HepG2 (cell line): ENCODE results near the gene CLIP2. TPM values are rescaled to one million over a fixed set of nuclear protein-coding genes. Genes with fewer than 3 reads are reported as not detected.

Experiments
- HIVEP1 ChIP-seq: sonication (generic); formaldehyde crosslinking; IDR thresholded peaks from 2 replicates; pipeline ENCODE4 v1.4.0; 2020; ENCODE audit warnings: mild to moderate bottlenecking, missing genetic modification reagents
- HNRNPK ChIP-seq: fragments of 200-400 bp; formaldehyde crosslinking; IDR thresholded peaks from 2 replicates; pipeline ENCODE4 v1.6.1; 2018; ENCODE audit warnings: low read length, low read depth, moderate library complexity, mild to moderate bottlenecking; ENCODE audit not compliant: poor library complexity, severe bottlenecking
- KLF12 ChIP-seq: sonication (generic); formaldehyde crosslinking; IDR thresholded peaks from 2 replicates; pipeline ENCODE4 v1.4.0; 2020; ENCODE audit warnings: missing genetic modification reagents, borderline replicate concordance
- NFKBIZ ChIP-seq: IDR thresholded peaks from 2 replicates; pipeline ENCODE4 v1.6.1; 2018; ENCODE audit warnings: missing genetic modification reagents, missing compliant biosample characterization
- TGIF2 ChIP-seq: IDR thresholded peaks from 2 replicates; pipeline ENCODE4 v1.6.1; 2016; ENCODE audit warnings: control low read depth, missing compliant biosample characterization
- ZNF101 ChIP-seq: sonication (generic); formaldehyde crosslinking; IDR thresholded peaks from 2 replicates; pipeline ENCODE4 v1.4.0; 2020; ENCODE audit warnings: mild to moderate bottlenecking, low read depth, missing genetic modification reagents, borderline replicate concordance
- ZNF672 ChIP-seq: sonication (generic); formaldehyde crosslinking; IDR thresholded peaks from 2 replicates; pipeline ENCODE4 v1.8.1; 2022; ENCODE audit warnings: missing genetic modification reagents
- polyA plus RNA-seq, 8 experiments: library from polyadenylated mRNA; depleted of rRNA in 3 of 8; stranded (reverse) in 7 of 8; unstranded in 1 of 8; fragments of >200 nt; fragmentation: Illumina TruSeq in 4 of 8; extraction: Trizol in 4 of 8; gene quantifications; 2 replicates each; pipeline versions ENCODE4 v1.2.1 to v1.2.3, GENCODE V29; 2011 to 2016; ENCODE audit warnings: low read depth in 4 of 8, missing spikeins in 1 of 8, mixed read lengths in 1 of 8; ENCODE audit not compliant: insufficient read depth in 1 of 8
- total RNA-seq, 5 experiments: library from RNA; depleted of rRNA; stranded (reverse); fragments of >200 nt; fragmentation: Illumina TruSeq; extraction: Trizol; gene quantifications; 2 replicates each; pipeline ENCODE4 v1.2.3, GENCODE V29; 2016; ENCODE audit warnings: low read depth in 1 of 5
- TF ChIP-seq, protein P1 (sequence below): sonication (generic); formaldehyde crosslinking; IDR thresholded peaks from 2 replicates; pipeline ENCODE4 v1.5.0; 2020; ENCODE audit warnings: missing genetic modification reagents
- TF ChIP-seq, protein P2 (sequence below): sonication (generic); formaldehyde crosslinking; IDR thresholded peaks from 2 replicates; pipeline ENCODE4 v1.4.0; 2020; ENCODE audit warnings: missing genetic modification reagents, borderline replicate concordance
- TF ChIP-seq, protein P3 (sequence below): sonication (generic); formaldehyde crosslinking; IDR thresholded peaks from 2 replicates; pipeline ENCODE4 v1.8.0; 2022; ENCODE audit warnings: missing genetic modification reagents, mild to moderate bottlenecking, inconsistent platforms, borderline replicate concordance
- TF ChIP-seq, protein P4 (sequence below): sonication (generic); formaldehyde crosslinking; IDR thresholded peaks from 2 replicates; pipeline ENCODE4 v1.9.0; 2021; ENCODE audit warnings: missing genetic modification reagents, mild to moderate bottlenecking, borderline replicate concordance
- TF ChIP-seq, protein P5 (sequence below): sonication (generic); formaldehyde crosslinking; IDR thresholded peaks from 2 replicates; pipeline ENCODE4 v1.4.0; 2020; ENCODE audit warnings: mild to moderate bottlenecking, missing genetic modification reagents
- TF ChIP-seq, protein P6 (sequence below): sonication (generic); formaldehyde crosslinking; IDR thresholded peaks from 2 replicates; pipeline ENCODE4 v1.4.0; 2020; ENCODE audit warnings: missing genetic modification reagents, borderline replicate concordance
- TF ChIP-seq, protein P7 (sequence below): sonication (generic); formaldehyde crosslinking; IDR thresholded peaks from 2 replicates; pipeline ENCODE4 v1.4.0; 2020; ENCODE audit warnings: missing genetic modification reagents, low read depth, mild to moderate bottlenecking, borderline replicate concordance

CLIP2 gene
- total and polyA plus RNA-seq, 2 of the 13 experiments (the other 11 are each of a cell fraction or from before 2014, with no cell fraction given) = 6.5 to 17.4 TPM

DNA sequence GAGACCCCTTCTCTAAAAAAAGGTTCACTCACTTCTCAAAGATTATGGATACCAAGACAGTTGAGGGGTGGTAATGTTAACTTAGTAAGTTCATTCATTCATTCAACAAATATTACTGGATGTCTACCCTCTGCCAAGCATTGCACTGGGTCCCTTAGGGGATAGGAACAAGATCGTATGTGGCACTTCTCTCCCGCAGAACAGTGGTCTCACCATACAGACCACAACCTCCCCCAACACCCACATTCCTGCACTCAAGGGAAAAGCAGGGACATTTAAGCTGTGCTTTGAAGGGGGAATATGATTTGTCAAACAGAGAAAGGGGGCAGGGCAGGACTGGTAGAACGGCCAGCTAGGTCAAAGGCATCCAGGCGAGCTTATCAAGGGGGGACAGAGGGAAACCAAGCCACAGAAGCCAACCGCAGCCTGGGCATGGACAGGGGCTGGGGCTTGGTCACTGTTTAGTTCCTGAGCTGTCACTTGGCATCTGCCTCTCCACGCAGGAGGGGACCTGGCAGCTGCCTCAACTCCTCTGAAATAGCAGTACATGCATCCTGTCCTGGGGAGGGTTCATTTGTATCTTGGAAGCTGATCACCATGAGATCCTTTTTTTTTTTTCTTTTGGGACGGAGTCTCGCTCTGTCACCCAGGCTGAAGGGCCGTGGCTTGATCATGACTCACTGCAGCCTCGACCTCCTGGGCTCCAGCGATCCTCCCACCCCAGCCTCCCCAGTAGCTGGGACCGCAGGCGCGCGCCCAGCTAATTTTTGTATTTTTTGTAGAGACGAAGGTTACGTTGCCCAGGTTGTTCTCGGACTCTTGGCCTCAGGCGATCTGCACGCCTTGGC, 949 bp upstream of the CLIP2 start (continued):
- TF ChIP-seq TGIF2 (CRISPR knock-in tag) = no peak
- no peak for TF ChIP-seq HIVEP1 (CRISPR knock-in tag)
- TF ChIP-seq, protein P1, sequence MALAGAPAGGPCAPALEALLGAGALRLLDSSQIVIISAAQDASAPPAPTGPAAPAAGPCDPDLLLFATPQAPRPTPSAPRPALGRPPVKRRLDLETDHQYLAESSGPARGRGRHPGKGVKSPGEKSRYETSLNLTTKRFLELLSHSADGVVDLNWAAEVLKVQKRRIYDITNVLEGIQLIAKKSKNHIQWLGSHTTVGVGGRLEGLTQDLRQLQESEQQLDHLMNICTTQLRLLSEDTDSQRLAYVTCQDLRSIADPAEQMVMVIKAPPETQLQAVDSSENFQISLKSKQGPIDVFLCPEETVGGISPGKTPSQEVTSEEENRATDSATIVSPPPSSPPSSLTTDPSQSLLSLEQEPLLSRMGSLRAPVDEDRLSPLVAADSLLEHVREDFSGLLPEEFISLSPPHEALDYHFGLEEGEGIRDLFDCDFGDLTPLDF (CRISPR knock-in tag) = no peak
- TF ChIP-seq, protein P2, sequence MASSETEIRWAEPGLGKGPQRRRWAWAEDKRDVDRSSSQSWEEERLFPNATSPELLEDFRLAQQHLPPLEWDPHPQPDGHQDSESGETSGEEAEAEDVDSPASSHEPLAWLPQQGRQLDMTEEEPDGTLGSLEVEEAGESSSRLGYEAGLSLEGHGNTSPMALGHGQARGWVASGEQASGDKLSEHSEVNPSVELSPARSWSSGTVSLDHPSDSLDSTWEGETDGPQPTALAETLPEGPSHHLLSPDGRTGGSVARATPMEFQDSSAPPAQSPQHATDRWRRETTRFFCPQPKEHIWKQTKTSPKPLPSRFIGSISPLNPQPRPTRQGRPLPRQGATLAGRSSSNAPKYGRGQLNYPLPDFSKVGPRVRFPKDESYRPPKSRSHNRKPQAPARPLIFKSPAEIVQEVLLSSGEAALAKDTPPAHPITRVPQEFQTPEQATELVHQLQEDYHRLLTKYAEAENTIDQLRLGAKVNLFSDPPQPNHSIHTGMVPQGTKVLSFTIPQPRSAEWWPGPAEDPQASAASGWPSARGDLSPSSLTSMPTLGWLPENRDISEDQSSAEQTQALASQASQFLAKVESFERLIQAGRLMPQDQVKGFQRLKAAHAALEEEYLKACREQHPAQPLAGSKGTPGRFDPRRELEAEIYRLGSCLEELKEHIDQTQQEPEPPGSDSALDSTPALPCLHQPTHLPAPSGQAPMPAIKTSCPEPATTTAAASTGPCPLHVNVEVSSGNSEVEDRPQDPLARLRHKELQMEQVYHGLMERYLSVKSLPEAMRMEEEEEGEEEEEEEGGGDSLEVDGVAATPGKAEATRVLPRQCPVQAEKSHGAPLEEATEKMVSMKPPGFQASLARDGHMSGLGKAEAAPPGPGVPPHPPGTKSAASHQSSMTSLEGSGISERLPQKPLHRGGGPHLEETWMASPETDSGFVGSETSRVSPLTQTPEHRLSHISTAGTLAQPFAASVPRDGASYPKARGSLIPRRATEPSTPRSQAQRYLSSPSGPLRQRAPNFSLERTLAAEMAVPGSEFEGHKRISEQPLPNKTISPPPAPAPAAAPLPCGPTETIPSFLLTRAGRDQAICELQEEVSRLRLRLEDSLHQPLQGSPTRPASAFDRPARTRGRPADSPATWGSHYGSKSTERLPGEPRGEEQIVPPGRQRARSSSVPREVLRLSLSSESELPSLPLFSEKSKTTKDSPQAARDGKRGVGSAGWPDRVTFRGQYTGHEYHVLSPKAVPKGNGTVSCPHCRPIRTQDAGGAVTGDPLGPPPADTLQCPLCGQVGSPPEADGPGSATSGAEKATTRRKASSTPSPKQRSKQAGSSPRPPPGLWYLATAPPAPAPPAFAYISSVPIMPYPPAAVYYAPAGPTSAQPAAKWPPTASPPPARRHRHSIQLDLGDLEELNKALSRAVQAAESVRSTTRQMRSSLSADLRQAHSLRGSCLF (CRISPR knock-in tag) = no peak
- TF ChIP-seq, protein P3, sequence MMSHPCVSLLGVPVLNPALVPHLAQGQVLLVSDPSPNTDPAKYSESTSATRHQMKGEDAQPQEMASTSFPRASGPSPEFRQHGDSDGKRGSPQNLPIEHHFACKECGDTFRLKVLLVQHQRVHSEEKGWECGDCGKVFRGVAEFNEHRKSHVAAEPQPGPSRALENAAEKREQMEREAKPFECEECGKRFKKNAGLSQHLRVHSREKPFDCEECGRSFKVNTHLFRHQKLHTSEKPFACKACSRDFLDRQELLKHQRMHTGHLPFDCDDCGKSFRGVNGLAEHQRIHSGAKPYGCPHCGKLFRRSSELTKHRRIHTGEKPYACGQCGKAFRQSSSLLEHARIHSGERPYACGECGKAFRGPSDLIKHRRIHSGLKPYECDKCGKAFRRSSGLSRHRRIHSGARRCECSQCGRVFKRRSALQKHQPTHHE = no peak
- TF ChIP-seq ZNF672 (CRISPR knock-in tag) = no peak
- TF ChIP-seq NFKBIZ = no peak
- no peak for TF ChIP-seq ZNF101 (CRISPR knock-in tag)
- TF ChIP-seq, protein P4, sequence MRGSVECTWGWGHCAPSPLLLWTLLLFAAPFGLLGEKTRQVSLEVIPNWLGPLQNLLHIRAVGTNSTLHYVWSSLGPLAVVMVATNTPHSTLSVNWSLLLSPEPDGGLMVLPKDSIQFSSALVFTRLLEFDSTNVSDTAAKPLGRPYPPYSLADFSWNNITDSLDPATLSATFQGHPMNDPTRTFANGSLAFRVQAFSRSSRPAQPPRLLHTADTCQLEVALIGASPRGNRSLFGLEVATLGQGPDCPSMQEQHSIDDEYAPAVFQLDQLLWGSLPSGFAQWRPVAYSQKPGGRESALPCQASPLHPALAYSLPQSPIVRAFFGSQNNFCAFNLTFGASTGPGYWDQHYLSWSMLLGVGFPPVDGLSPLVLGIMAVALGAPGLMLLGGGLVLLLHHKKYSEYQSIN (CRISPR knock-in tag) = no peak
- TF ChIP-seq HNRNPK = no peak
- no peak for TF ChIP-seq KLF12 (CRISPR knock-in tag)
- TF ChIP-seq, protein P5, sequence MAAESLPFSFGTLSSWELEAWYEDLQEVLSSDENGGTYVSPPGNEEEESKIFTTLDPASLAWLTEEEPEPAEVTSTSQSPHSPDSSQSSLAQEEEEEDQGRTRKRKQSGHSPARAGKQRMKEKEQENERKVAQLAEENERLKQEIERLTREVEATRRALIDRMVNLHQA = no peak
- TF ChIP-seq, protein P6, sequence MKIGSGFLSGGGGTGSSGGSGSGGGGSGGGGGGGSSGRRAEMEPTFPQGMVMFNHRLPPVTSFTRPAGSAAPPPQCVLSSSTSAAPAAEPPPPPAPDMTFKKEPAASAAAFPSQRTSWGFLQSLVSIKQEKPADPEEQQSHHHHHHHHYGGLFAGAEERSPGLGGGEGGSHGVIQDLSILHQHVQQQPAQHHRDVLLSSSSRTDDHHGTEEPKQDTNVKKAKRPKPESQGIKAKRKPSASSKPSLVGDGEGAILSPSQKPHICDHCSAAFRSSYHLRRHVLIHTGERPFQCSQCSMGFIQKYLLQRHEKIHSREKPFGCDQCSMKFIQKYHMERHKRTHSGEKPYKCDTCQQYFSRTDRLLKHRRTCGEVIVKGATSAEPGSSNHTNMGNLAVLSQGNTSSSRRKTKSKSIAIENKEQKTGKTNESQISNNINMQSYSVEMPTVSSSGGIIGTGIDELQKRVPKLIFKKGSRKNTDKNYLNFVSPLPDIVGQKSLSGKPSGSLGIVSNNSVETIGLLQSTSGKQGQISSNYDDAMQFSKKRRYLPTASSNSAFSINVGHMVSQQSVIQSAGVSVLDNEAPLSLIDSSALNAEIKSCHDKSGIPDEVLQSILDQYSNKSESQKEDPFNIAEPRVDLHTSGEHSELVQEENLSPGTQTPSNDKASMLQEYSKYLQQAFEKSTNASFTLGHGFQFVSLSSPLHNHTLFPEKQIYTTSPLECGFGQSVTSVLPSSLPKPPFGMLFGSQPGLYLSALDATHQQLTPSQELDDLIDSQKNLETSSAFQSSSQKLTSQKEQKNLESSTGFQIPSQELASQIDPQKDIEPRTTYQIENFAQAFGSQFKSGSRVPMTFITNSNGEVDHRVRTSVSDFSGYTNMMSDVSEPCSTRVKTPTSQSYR (CRISPR knock-in tag) = 0 out of 2 replicates have a peak, but pooled peaks have one; percentile 11
- TF ChIP-seq, protein P7, sequence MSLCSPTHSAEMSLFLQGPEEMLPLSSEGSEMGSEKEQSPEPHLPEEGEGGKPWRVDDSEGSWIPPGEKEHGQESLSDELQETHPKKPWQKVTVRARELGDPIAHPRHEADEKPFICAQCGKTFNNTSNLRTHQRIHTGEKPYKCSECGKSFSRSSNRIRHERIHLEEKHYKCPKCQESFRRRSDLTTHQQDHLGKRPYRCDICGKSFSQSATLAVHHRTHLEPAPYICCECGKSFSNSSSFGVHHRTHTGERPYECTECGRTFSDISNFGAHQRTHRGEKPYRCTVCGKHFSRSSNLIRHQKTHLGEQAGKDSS (CRISPR knock-in tag) = 0 out of 2 replicates have a peak, but pooled peaks have one; percentile 25
